ENCODE data around the gene KLK12. TPM values are rescaled to one million over a fixed set of nuclear protein-coding genes. Genes with fewer than 3 reads are reported as not detected.

Gene KLK12
- total and polyA plus RNA-seq, 2 donors (not counting 1 experiment from before 2014, with no cell fraction given): not detected

DNA sequence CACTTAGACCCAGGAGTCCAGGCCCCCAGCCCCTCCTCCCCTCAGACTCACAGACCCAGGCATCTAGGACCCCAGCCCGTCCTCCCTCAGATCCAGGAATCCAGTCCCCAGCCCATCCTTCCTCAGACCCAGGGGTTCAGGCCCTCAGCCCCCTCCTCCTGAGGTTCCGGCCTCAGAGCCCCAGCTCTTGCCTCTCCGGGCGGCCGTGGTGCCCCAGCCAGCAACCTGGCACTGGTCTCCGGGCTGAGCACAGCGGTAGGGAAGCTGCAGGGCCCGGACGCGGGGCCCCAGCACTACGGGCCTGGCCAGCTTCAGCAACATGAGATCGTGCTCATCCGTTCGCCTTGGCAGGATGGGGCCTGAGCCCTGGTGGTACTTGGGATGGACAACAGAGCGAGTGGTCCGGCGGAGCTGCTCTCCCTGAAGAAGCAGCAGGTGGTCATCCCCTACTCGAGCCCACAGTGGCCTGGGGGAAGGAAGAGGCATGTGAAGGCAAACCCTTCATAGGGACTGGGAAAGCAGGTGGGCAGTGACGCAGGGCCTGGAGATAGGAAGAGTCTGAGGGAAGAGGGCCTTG, 19.0 kb downstream of the KLK12 start:
- H3K9me3 ChIP-seq (ENCODE audit: control insufficient read depth, insufficient read depth, low read depth, low read length): no peaks in the 10 kb centered on the region
- H4K20me1 ChIP-seq (ENCODE audit: control insufficient read depth, extremely low read depth, insufficient read depth, low read length): no peaks in the 10 kb centered on the region
- no peak overlapping the region for H3K4me2 ChIP-seq (ENCODE audit: extremely low read depth, insufficient read depth, low read length)
- H3K4me3 ChIP-seq (replicated peaks in 1 of 4; ENCODE audit: control extremely low read depth in 1 of 4, insufficient read depth in 1 of 4, low read depth in 3 of 4, low read length in 4 of 4): no peak overlapping the region
- H3K27me3 ChIP-seq (ENCODE audit: control insufficient read depth, insufficient read depth, low read length): peaks cover 3% of the 10 kb centered on the region
- no peak overlapping the region for H3K9ac ChIP-seq (ENCODE audit: insufficient read depth, low read length)
- H3K79me2 ChIP-seq (ENCODE audit: control insufficient read depth, insufficient read depth, low read length): no peaks in the 10 kb centered on the region
- H3K4me1 ChIP-seq (ENCODE audit: control insufficient read depth, extremely low read depth, insufficient read depth, low read length): no peaks in the 10 kb centered on the region
- no peak overlapping the region for H2AFZ ChIP-seq (ENCODE audit: low read length)
- no peak for TF ChIP-seq EZH2 (IDR thresholded peaks at IDR 0.05; ENCODE audit: low read length, missing control alignments)
- TF ChIP-seq, protein P1, sequence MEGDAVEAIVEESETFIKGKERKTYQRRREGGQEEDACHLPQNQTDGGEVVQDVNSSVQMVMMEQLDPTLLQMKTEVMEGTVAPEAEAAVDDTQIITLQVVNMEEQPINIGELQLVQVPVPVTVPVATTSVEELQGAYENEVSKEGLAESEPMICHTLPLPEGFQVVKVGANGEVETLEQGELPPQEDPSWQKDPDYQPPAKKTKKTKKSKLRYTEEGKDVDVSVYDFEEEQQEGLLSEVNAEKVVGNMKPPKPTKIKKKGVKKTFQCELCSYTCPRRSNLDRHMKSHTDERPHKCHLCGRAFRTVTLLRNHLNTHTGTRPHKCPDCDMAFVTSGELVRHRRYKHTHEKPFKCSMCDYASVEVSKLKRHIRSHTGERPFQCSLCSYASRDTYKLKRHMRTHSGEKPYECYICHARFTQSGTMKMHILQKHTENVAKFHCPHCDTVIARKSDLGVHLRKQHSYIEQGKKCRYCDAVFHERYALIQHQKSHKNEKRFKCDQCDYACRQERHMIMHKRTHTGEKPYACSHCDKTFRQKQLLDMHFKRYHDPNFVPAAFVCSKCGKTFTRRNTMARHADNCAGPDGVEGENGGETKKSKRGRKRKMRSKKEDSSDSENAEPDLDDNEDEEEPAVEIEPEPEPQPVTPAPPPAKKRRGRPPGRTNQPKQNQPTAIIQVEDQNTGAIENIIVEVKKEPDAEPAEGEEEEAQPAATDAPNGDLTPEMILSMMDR (conservative IDR thresholded peaks at IDR 0.05 in 1 of 2, IDR thresholded peaks at IDR 0.05 in 1 of 2; ENCODE audit: low read depth in 1 of 2, low read length in 2 of 2): no peak
- no peaks in the 10 kb centered on the region for H3K36me3 ChIP-seq (ENCODE audit: control insufficient read depth, insufficient read depth, low read length)
- H3K27ac ChIP-seq (ENCODE audit: insufficient read depth, low read length): no peak overlapping the region
- DNase-seq (ENCODE audit: low read depth in 2 of 2): no peak

DNA sequence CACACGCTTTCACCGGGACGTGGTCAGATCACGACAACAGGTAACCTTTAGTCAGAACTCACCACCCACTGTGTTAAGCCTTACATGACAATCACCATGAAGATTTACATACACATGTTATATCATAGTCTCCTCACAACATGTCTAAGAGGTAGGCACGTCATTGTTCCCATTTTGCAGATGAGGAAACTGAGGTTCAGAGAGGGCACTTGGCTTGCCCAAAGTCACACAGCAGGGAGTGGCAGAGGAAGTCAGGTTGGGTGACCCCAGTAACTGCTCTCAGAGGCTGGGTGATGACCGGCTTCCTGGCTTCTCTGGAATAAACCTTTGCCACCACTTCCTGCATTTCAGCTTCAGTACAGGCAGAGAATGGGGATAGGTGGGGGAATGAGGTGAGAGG, 20.6 kb downstream of the KLK12 start:
- no peak overlapping the region for H3K9ac ChIP-seq (ENCODE audit: insufficient read depth, low read length)
- H2AFZ ChIP-seq (ENCODE audit: low read length): no peak overlapping the region
- no peaks in the 10 kb centered on the region for H4K20me1 ChIP-seq (ENCODE audit: control insufficient read depth, extremely low read depth, insufficient read depth, low read length)
- H3K79me2 ChIP-seq (ENCODE audit: control insufficient read depth, insufficient read depth, low read length): no peaks in the 10 kb centered on the region
- no peak overlapping the region for H3K27ac ChIP-seq (ENCODE audit: insufficient read depth, low read length)
- H3K9me3 ChIP-seq (ENCODE audit: control insufficient read depth, insufficient read depth, low read depth, low read length): no peaks in the 10 kb centered on the region
- no peaks in the 10 kb centered on the region for H3K4me1 ChIP-seq (ENCODE audit: control insufficient read depth, extremely low read depth, insufficient read depth, low read length)
- TF ChIP-seq EZH2 (IDR thresholded peaks at IDR 0.05; ENCODE audit: low read length, missing control alignments): no peak
- TF ChIP-seq, protein P1 (conservative IDR thresholded peaks at IDR 0.05 in 1 of 2, IDR thresholded peaks at IDR 0.05 in 1 of 2; ENCODE audit: low read depth in 1 of 2, low read length in 2 of 2): no peak
- H3K27me3 ChIP-seq (ENCODE audit: control insufficient read depth, insufficient read depth, low read length): peaks cover 3% of the 10 kb centered on the region
- no peak for DNase-seq (ENCODE audit: low read depth in 2 of 2)
- no peak overlapping the region for H3K4me3 ChIP-seq (replicated peaks in 1 of 4; ENCODE audit: control extremely low read depth in 1 of 4, insufficient read depth in 1 of 4, low read depth in 3 of 4, low read length in 4 of 4)
- no peaks in the 10 kb centered on the region for H3K36me3 ChIP-seq (ENCODE audit: control insufficient read depth, insufficient read depth, low read length)
- H3K4me2 ChIP-seq (ENCODE audit: extremely low read depth, insufficient read depth, low read length): no peak overlapping the region

DNA sequence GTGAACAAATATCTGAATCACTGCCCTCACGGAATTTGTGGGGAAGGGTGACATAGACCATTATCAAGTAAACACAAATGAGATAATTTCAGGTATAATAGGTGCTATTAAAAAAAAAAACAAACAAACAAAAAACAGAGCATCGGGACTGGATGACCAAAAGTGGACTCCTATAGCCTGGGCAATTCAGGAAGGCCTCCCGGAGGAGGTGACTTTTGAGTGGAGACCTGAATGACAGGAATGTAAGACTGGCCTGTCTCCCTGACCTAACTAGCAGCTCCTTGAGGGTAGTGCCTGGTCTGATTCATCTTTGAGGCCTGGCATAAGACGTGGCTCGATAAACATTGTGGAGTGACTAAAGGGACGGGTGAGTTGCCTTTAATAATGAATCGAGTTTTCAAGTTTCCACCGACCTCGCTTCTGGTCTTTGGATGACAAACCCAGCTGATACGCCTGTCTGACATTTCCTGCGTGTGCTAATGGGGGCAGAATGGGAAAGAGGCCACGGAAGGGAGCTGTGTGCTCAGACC, 22.1 kb downstream of the KLK12 start:
- Histone ChIP-seq H3K9me3 (ENCODE audit: control insufficient read depth, insufficient read depth, low read depth, low read length) (no peaks in the 10 kb centered on the region), H4K20me1 (ENCODE audit: control insufficient read depth, extremely low read depth, insufficient read depth, low read length) (no peaks in the 10 kb centered on the region), H3K36me3 (ENCODE audit: control insufficient read depth, insufficient read depth, low read length) (no peaks in the 10 kb centered on the region), H3K4me2 (ENCODE audit: extremely low read depth, insufficient read depth, low read length) (no peak overlapping the region), H3K4me3 (replicated peaks in 1 of 4; ENCODE audit: control extremely low read depth in 1 of 4, insufficient read depth in 1 of 4, low read depth in 3 of 4, low read length in 4 of 4) (no peak overlapping the region), H3K27me3 (ENCODE audit: control insufficient read depth, insufficient read depth, low read length) (peaks cover 3% of the 10 kb centered on the region), H3K9ac (ENCODE audit: insufficient read depth, low read length) (no peak overlapping the region), H3K79me2 (ENCODE audit: control insufficient read depth, insufficient read depth, low read length) (no peaks in the 10 kb centered on the region), H2AFZ (ENCODE audit: low read length) (no peak overlapping the region), H3K4me1 (ENCODE audit: control insufficient read depth, extremely low read depth, insufficient read depth, low read length) (no peaks in the 10 kb centered on the region), H3K27ac (ENCODE audit: insufficient read depth, low read length) (no peak overlapping the region)
- no peak for DNase-seq (ENCODE audit: low read depth in 2 of 2)
- TF ChIP-seq, protein P1 (conservative IDR thresholded peaks at IDR 0.05 in 1 of 2, IDR thresholded peaks at IDR 0.05 in 1 of 2; ENCODE audit: low read depth in 1 of 2, low read length in 2 of 2): no peak
- TF ChIP-seq EZH2 (IDR thresholded peaks at IDR 0.05; ENCODE audit: low read length, missing control alignments): no peak

All from fibroblast of lung (primary cell).